GM13976 (cell line): ENCODE data around the gene SLC25A34.

Experiments used
- DNase-seq: peaks from one replicate; pipeline ENCODE4 v3.0.0; 2012; ENCODE audit warnings: low spot score
- CTCF ChIP-seq: IDR thresholded peaks from 2 replicates; pipeline ENCODE4 v1.5.1; 2012; ENCODE audit warnings: borderline replicate concordance, mild to moderate bottlenecking; ENCODE audit not compliant: insufficient read depth; ENCODE audit errors: extremely low read depth, missing control alignments, control extremely low read depth
- in situ Hi-C: fragments of 300-500 bp; cut with MboI; formaldehyde crosslinking; loops from one replicate; pipeline ENCODE4 v1.12.0; 2022; ENCODE audit warnings: low sequenced_read_pairs, mixed read lengths, inconsistent platforms; ENCODE audit not compliant: unreplicated experiment

Gene SLC25A34

GRCh38 chr1:15786581-15786980 lies 50.5 kb downstream of the SLC25A34 start:
- in situ Hi-C loops = no loop called here
- no peak for DNase-seq
- TF ChIP-seq CTCF = no peak

- peak; percentile 60 for DNase-seq
- in situ Hi-C loops = no loop called here
- no peak for TF ChIP-seq CTCF
Observed at GRCh38 chr1:15788624-15789301, 52.7 kb downstream of the SLC25A34 start.
